ENCODE measurements around the gene AMZ1. TPM values are rescaled to one million over a fixed set of nuclear protein-coding genes. Genes with fewer than 3 reads are reported as not detected.
"Not testable (repeated sequence)": the region's sequence is repeated elsewhere in the genome, so short reads cannot be mapped to it uniquely, and the experiment has no call there.

Gene AMZ1
- total RNA-seq, 1 experiment from 2014 or later, result 0.85 TPM

GRCh38 chr7:2673934-2674333 is 14.1 kb upstream of the AMZ1 start:
- no peak overlapping the region for H3K27ac Mint-ChIP-seq
- peaks cover 7% of the 10 kb centered on the region; the same call in 1 of the 2 replicates for H3K27me3 Mint-ChIP-seq (ENCODE audit: low read depth)
- H3K9me3 Mint-ChIP-seq, result peaks cover 3% of the 10 kb centered on the region; the same call in 1 of the 2 replicates
- H3K4me3 Mint-ChIP-seq, result no peak overlapping the region
- no peaks in the 10 kb centered on the region for H3K36me3 Mint-ChIP-seq
- POLR2A ChIA-PET, result no interaction called here
- CTCF ChIA-PET, result interaction anchor here (1.0 to 8.7 kb wide), 3 partner anchors 8 to 205 kb away, joined by 3 to 98 read pairs (median 8); no protein-coding TSS in a partner anchor
- DNase-seq (ENCODE audit: low spot score) (no peak), ATAC-seq (no peak)
- TF ChIP-seq IRF2 (CRISPR knock-in tag; IDR thresholded peaks at IDR 0.05; ENCODE audit: borderline replicate concordance, low read depth), result no peak
- no peak for TF ChIP-seq E2F5 (CRISPR knock-in tag; IDR thresholded peaks at IDR 0.05)
- TF ChIP-seq EMX1 (CRISPR knock-in tag; IDR thresholded peaks at IDR 0.05), result no peak
- no peak for TF ChIP-seq HMGXB4 (CRISPR knock-in tag; IDR thresholded peaks at IDR 0.05)
- no peak for TF ChIP-seq MXD4 (CRISPR knock-in tag; IDR thresholded peaks at IDR 0.05; ENCODE audit: borderline replicate concordance)
- no peak for TF ChIP-seq ELF4 (CRISPR knock-in tag; IDR thresholded peaks at IDR 0.05; ENCODE audit: low read depth)
- no peak for TF ChIP-seq FOXJ3 (CRISPR knock-in tag; IDR thresholded peaks at IDR 0.05; ENCODE audit: borderline replicate concordance)
- TF ChIP-seq IRF1 (CRISPR knock-in tag; IDR thresholded peaks at IDR 0.05), result no peak
- TF ChIP-seq FOXP1 (CRISPR knock-in tag; IDR thresholded peaks at IDR 0.05; ENCODE audit: borderline replicate concordance), result no peak
- no peak for TF ChIP-seq NFE2L1 (CRISPR knock-in tag; IDR thresholded peaks at IDR 0.05)
- TF ChIP-seq HMGA2 (CRISPR knock-in tag; IDR thresholded peaks at IDR 0.05), result no peak
- TF ChIP-seq CREB1 (CRISPR knock-in tag; IDR thresholded peaks at IDR 0.05), result no peak
- TF ChIP-seq SOX15 (CRISPR knock-in tag; IDR thresholded peaks at IDR 0.05), result no peak
- H3K4me1 Mint-ChIP-seq, result no peaks in the 10 kb centered on the region

- no peak overlapping the region for H3K27ac Mint-ChIP-seq
- H3K27me3 Mint-ChIP-seq (ENCODE audit: low read depth), result no peaks in the 10 kb centered on the region
- H3K9me3 Mint-ChIP-seq, result peaks cover 3% of the 10 kb centered on the region; the same call in 1 of the 2 replicates
- no peak overlapping the region for H3K4me3 Mint-ChIP-seq
- TF ChIP-seq USF1 (CRISPR knock-in tag; IDR thresholded peaks at IDR 0.05) (no peak), NR1H2 (CRISPR knock-in tag; IDR thresholded peaks at IDR 0.05) (no peak), SP1 (CRISPR knock-in tag; conservative IDR thresholded peaks at IDR 0.05) (no peak), FOXK1 (CRISPR knock-in tag; IDR thresholded peaks at IDR 0.05) (no peak), ATF3 (CRISPR knock-in tag; conservative IDR thresholded peaks at IDR 0.05) (no peak), USF2 (CRISPR knock-in tag; IDR thresholded peaks at IDR 0.05) (no peak), CDX4 (CRISPR knock-in tag; IDR thresholded peaks at IDR 0.05; ENCODE audit: borderline replicate concordance) (no peak)
- no peaks in the 10 kb centered on the region for H3K36me3 Mint-ChIP-seq
- no peaks in the 10 kb centered on the region for H3K4me1 Mint-ChIP-seq
- POLR2A ChIA-PET, result no interaction called here
- ATAC-seq (no peak), DNase-seq (ENCODE audit: low spot score) (no peak)
- CTCF ChIA-PET, result interaction anchor here (0.6 kb wide), 1 partner anchor 33 kb away, joined by 4 read pairs; no protein-coding TSS in a partner anchor
Measured at GRCh38 chr7:2675256-2675764, 12.7 kb upstream of the AMZ1 start.

- H3K9me3 Mint-ChIP-seq, POLR2A ChIA-PET, H3K27ac Mint-ChIP-seq: not testable (repeated sequence)
Measured at GRCh38 chr7:2676576-2676975, 11.4 kb upstream of the AMZ1 start.

GRCh38 chr7:2678454-2678853 is 9.5 kb upstream of the AMZ1 start:
- H3K9me3 Mint-ChIP-seq; H3K27ac Mint-ChIP-seq; CTCF ChIA-PET; H3K4me1 Mint-ChIP-seq; H3K27me3 Mint-ChIP-seq (ENCODE audit: low read depth); DNase-seq (ENCODE audit: low spot score); H3K4me3 Mint-ChIP-seq; ATAC-seq; POLR2A ChIA-PET; H3K36me3 Mint-ChIP-seq: not testable (repeated sequence)

More at GRCh38 chr7:2676576-2676975, 11.4 kb upstream of the AMZ1 start:
- H3K4me3 Mint-ChIP-seq; CTCF ChIA-PET; H3K4me1 Mint-ChIP-seq; H3K36me3 Mint-ChIP-seq; DNase-seq (ENCODE audit: low spot score); H3K27me3 Mint-ChIP-seq (ENCODE audit: low read depth); ATAC-seq: not testable (repeated sequence)
